ENCODE measurements around the gene CACNA1C. TPM values are rescaled to one million over a fixed set of nuclear protein-coding genes. Genes with fewer than 3 reads are reported as not detected.

Gene CACNA1C
- total and polyA plus RNA-seq, 2 of the 4 experiments (the other 2 are of a cell fraction), result 1.6 to 2.6 TPM

GRCh38 chr12:2627076-2627834, 574.5 kb downstream of the CACNA1C start:
- no TSS peak for BruUV-seq (replicated peaks)

More at GRCh38 chr12:2627076-2627834, 574.5 kb downstream of the CACNA1C start:
- H4K5ac ChIP-seq (ENCODE audit: low read depth, low read length), result no peak overlapping the region
- no peak overlapping the region for H3K9ac ChIP-seq (ENCODE audit: low read depth, low read length)
- H3K14ac ChIP-seq (replicated peaks; ENCODE audit: low read depth, low read length), result no peak overlapping the region
- ATAC-seq (ENCODE audit: low read depth), result no peak
- H3K79me1 ChIP-seq (ENCODE audit: low read depth in 1 of 2, low read length in 2 of 2), result no peaks in the 10 kb centered on the region
- TF ChIP-seq CEBPB (IDR thresholded peaks at IDR 0.05; ENCODE audit: low read depth, low read length) (no peak), MAZ (IDR thresholded peaks at IDR 0.05; ENCODE audit: borderline replicate concordance, low read depth, low read length) (no peak), CTCF (conservative IDR thresholded peaks at IDR 0.05; ENCODE audit: low read depth, low read length) (no peak), SMC3 (IDR thresholded peaks at IDR 0.05; ENCODE audit: low read depth, low read length) (no peak), CHD1 (IDR thresholded peaks at IDR 0.05; ENCODE audit: low read depth, low read length) (no peak), BHLHE40 (IDR thresholded peaks at IDR 0.05; ENCODE audit: low read depth, low read length) (no peak), MXI1 (IDR thresholded peaks at IDR 0.05; ENCODE audit: borderline replicate concordance, low read depth, low read length) (no peak), MAFK (IDR thresholded peaks at IDR 0.05; ENCODE audit: low read depth, low read length) (no peak), NFE2L2 (IDR thresholded peaks at IDR 0.05; ENCODE audit: low read depth, low read length) (no peak)
- no peak overlapping the region for H3K23ac ChIP-seq (ENCODE audit: low read depth, low read length)
- in situ Hi-C loops (cut with MboI; ENCODE audit: low sequenced_read_pairs) (no loop called here), dilution Hi-C loops (cut with HindIII; ENCODE audit: low sequenced_read_pairs, unreplicated experiment) (no loop called here), intact Hi-C loops (cut with micrococcal nuclease) (no loop called here)
- ChIA-PET POLR2A (ENCODE audit: unreplicated experiment) (no interaction called here), CTCF (no interaction called here)
- no peak overlapping the region for H2BK15ac ChIP-seq (ENCODE audit: low read depth, low read length)
- H3K4me1 ChIP-seq (ENCODE audit: control insufficient read depth, insufficient read depth, low read length), result no peaks in the 10 kb centered on the region
- H2BK120ac ChIP-seq (ENCODE audit: low read depth, low read length), result no peak overlapping the region
- H3K27ac ChIP-seq (ENCODE audit: insufficient read depth, low read length), result no peak overlapping the region
- H2AK9ac ChIP-seq (replicated peaks; ENCODE audit: low read depth, low read length, poor library complexity), result no peak overlapping the region
- H3K9me1 ChIP-seq (ENCODE audit: insufficient read depth, low read length), result no peaks in the 10 kb centered on the region
- WGBS, 2 experiments (ENCODE audit: extremely low coverage in 2 of 2, insufficient read length in 1 of 2), result 72% methylated on average over 8 of the region's 15 CpGs; no CpG with 5 or more reads in 1 of the 2 experiments
- no peak overlapping the region for H3K4me2 ChIP-seq (ENCODE audit: low read depth, low read length)
- peaks cover 5% of the 10 kb centered on the region for H3K36me3 ChIP-seq (ENCODE audit: control insufficient read depth, insufficient read depth, low read length)
- no peak overlapping the region for H3K56ac ChIP-seq (ENCODE audit: extremely low read depth, insufficient read depth, low read length)
- H4K91ac ChIP-seq (ENCODE audit: insufficient read depth, low read depth, low read length), result no peak overlapping the region
- H3K27me3 ChIP-seq (ENCODE audit: control insufficient read depth, insufficient read depth, low read length), result no peaks in the 10 kb centered on the region; the same call in 1 of the 2 replicates
- no peak overlapping the region for H2BK5ac ChIP-seq (ENCODE audit: low read depth, low read length, poor library complexity, severe bottlenecking)
- peak overlapping the region; percentile 38 for H2AFZ ChIP-seq (replicated peaks; ENCODE audit: low read length, poor library complexity)
- no peaks in the 10 kb centered on the region for H4K20me1 ChIP-seq (ENCODE audit: insufficient read depth, low read length)
- no peak overlapping the region for H4K8ac ChIP-seq (ENCODE audit: low read depth in 2 of 2, low read length in 2 of 2)
- H3K9me3 ChIP-seq (ENCODE audit: control insufficient read depth, insufficient read depth, low read length), result no peaks in the 10 kb centered on the region
- H3K4me3 ChIP-seq (ENCODE audit: insufficient read depth, low read depth, low read length), result no peak overlapping the region
- no peak for DNase-seq
- no peak overlapping the region for H2AK5ac ChIP-seq (ENCODE audit: low read depth, low read length)
- H3K4ac ChIP-seq (ENCODE audit: low read depth, low read length), result no peak overlapping the region
- no peak overlapping the region for H3K18ac ChIP-seq (ENCODE audit: low read depth, low read length)
- H2BK20ac ChIP-seq (ENCODE audit: low read depth, low read length), result no peak overlapping the region

All from IMR-90 (cell line).